ENCODE results near the gene GABARAP. TPM values are rescaled to one million over a fixed set of nuclear protein-coding genes. Genes with fewer than 3 reads are reported as not detected.

The GABARAP gene
- total RNA-seq, 3 donors from 2014 or later = 424 to 499 (median 484) TPM

DNA sequence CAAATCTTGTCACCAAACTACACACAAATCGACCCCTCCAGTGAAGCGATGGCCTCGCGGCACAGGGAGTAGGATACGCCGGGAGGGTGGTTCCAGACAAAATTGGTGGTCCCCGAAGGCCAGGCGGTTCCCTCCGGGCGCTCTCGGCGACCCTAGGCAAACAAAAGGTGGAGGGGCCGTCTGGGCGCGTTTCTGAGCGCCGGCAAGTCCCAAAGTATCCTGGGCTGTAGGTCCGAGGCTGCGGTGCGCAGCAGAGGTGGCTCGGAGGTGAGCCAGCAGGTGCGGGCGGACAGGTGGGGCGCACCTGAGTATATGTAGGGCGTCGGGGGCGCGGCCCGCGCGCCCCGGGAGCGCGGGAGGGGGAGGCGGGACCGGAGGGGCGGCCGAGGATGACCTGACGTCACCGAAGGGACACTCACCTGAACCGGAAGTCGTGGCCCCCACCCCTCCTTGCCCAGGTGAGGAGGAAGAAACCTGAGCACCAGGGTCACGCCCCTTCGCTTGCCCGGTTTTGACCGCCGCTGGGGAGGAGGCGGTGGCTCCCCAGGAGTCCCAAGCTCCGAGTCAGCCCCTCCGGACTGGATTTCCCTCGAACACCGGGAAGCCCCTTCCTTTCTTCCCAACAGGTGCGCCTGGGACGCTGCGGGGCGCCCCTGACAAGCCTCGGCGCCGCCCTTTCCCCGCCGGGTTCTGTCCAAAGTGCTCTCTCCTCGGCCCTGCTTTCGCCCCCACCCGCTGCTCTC is 20.1 kb upstream of the GABARAP start, which contains the start of gene CLDN7:
TSS of gene CLDN7 (minus strand) at position 287 of the 743 bp plus-strand sequence. CDS start 435 bp downstream, outside the sequence.
- DNase-seq (peak; percentile 94 to 96 (median 96)), ATAC-seq (peak; percentile 69)
- Histone ChIP-seq H3K9me3 (no peaks in the 10 kb centered on the region), H3K4me1 (ENCODE audit: low read depth) (peaks cover 32% of the 10 kb centered on the region), H3K4me3 (peak within 1 kb of the TSS; percentile 67), H3K36me3 (ENCODE audit: low read depth) (no peaks in the 10 kb centered on the region)
- intact Hi-C loops (cut with DNase I, micrococcal nuclease) = no loop called here
- TF ChIP-seq, protein P1, sequence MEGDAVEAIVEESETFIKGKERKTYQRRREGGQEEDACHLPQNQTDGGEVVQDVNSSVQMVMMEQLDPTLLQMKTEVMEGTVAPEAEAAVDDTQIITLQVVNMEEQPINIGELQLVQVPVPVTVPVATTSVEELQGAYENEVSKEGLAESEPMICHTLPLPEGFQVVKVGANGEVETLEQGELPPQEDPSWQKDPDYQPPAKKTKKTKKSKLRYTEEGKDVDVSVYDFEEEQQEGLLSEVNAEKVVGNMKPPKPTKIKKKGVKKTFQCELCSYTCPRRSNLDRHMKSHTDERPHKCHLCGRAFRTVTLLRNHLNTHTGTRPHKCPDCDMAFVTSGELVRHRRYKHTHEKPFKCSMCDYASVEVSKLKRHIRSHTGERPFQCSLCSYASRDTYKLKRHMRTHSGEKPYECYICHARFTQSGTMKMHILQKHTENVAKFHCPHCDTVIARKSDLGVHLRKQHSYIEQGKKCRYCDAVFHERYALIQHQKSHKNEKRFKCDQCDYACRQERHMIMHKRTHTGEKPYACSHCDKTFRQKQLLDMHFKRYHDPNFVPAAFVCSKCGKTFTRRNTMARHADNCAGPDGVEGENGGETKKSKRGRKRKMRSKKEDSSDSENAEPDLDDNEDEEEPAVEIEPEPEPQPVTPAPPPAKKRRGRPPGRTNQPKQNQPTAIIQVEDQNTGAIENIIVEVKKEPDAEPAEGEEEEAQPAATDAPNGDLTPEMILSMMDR (IDR thresholded peaks at IDR 0.05) = peak; percentile 23

DNA sequence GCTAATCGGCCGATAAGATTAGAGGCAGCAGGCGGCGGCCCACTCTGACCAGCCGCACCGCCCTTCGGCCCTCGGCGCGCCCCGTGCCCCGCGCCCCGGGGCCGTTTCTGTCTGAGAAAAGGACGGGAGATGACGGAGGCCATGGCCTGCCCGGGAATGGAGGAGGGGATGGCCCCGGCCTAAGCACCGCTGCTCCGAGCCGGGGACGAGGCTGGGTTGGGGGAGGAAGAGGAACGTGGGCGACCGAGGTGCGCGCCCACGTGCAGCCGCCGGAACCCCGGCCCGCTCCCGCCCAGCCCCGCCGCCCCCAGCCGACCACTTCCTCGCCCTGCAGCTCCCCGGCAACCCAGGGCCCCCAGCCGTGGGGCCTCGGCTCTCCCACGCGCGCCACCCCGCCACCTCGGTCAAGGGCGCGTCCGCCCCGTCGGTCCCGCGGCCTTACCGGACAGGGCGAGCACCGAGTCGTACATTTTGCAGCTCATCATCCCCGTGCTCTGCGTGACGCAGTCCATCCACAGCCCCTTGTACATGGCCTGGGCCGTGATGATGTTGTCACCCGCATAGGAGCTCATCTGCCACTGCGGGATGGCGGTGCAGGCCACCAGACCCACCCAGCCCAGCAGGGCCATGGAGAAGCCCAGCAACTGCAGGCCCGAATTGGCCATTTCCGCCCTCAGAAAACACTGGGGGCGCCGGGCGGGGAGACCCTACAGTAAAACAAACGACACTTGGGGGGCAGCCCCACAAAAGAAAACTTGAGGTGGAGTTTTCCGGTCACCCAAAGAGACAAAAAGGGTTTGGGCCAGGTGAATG is 19.3 kb upstream of the GABARAP start:
- TF ChIP-seq, protein P1 (IDR thresholded peaks at IDR 0.05) = no peak
- Histone ChIP-seq H3K9me3 (no peaks in the 10 kb centered on the region), H3K36me3 (ENCODE audit: low read depth) (no peaks in the 10 kb centered on the region), H3K4me1 (ENCODE audit: low read depth) (peaks cover 33% of the 10 kb centered on the region), H3K4me3 (peak overlapping the region; percentile 67)
- intact Hi-C loops (cut with DNase I, micrococcal nuclease) = no loop called here
- DNase-seq (peak; percentile 30 to 65 (median 62)), ATAC-seq (no peak)

DNA sequence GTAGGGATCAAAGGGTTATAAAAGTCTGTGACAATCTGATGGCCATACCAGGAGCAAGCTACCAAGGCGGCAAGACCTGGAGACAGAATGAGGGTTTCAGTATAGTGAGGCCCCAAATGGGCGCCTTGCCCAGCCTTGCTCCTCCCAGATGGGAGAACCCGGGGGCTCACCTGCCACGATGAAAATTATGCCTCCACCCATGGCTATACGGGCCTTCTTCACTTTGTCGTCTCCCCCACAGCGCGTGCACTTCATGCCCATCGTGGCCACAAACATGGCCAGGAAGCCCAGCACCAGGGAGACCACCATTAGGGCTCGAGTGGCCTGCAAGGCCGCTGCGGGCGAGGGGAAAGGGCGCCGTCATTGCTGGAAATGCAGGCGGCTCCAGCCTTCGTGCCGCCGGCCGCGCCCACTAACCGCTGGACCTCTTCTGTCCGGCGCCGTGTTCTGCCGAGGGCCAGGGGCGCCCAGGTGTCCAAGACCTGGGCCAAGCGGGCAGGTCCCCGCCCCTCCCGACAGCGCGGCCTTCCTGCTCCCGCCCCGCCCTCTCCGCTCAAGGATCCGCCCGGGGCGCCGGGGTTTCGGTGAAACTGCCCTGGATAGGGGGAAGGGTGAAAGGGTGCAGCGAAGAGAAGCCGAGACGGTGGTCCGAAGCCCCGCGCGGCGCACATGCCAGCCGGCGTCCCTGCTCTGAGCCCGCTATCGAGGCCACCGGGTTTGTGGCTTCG is 18.6 kb upstream of the GABARAP start:
- peak; percentile 32 for ATAC-seq
- Histone ChIP-seq H3K9me3 (no peaks in the 10 kb centered on the region), H3K4me1 (ENCODE audit: low read depth) (peaks cover 30% of the 10 kb centered on the region), H3K36me3 (ENCODE audit: low read depth) (no peaks in the 10 kb centered on the region), H3K4me3 (peak overlapping the region; percentile 67)
- TF ChIP-seq, protein P1 (IDR thresholded peaks at IDR 0.05) = no peak
- intact Hi-C loops (cut with DNase I, micrococcal nuclease) = no loop called here
- peak; percentile 84 to 88 (median 88) for DNase-seq

DNA sequence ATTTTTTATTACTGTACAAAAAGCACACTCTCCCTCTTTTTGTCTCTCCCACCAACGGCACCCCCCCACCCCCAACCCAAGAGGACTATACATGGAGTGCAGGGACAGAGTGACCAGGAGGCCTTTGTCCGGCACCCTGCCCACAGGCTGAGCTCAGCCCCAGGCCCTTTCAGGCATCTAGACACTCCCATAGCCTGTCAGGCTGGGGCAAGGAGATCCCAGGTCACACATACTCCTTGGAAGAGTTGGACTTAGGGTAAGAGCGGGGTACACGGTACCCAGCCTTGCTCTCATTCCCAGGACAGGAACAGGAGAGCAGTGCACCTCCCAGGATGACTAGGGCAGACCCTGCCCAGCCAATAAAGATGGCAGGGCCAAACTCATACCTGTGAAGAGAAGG is 17.9 kb upstream of the GABARAP start:
- DNase-seq = peak in 1 of 3 donors; percentile 51
- intact Hi-C loops (cut with DNase I, micrococcal nuclease) = no loop called here
- Histone ChIP-seq H3K4me3 (peak overlapping the region; percentile 67), H3K36me3 (ENCODE audit: low read depth) (no peaks in the 10 kb centered on the region), H3K4me1 (ENCODE audit: low read depth) (peaks cover 29% of the 10 kb centered on the region), H3K9me3 (no peaks in the 10 kb centered on the region)
- TF ChIP-seq, protein P1 (IDR thresholded peaks at IDR 0.05) = no peak
- no peak for ATAC-seq

DNA sequence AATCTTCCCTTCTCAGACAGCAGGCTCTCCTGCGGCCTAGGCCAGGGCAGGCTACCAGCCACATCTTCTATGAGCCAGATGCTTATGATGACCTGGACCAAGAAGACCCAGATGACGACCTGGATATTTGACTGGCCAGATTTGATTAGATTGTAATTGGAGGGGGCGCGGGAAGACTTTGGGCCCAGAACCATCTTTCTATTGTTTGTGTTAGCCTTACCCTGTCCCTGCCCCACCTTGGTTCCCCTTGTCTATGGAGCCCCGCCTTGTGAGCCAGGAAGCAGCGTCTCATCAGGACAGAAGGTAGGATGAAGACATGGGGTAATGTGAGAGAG is 17.3 kb upstream of the GABARAP start:
- Histone ChIP-seq H3K4me3 (no peak overlapping the region), H3K36me3 (ENCODE audit: low read depth) (no peaks in the 10 kb centered on the region)

More for the DNA sequence above, 17.3 kb upstream of the GABARAP start:
- no peak for ATAC-seq
- TF ChIP-seq, protein P1 (IDR thresholded peaks at IDR 0.05) = no peak
- Histone ChIP-seq H3K4me1 (ENCODE audit: low read depth) (peaks cover 29% of the 10 kb centered on the region), H3K9me3 (no peaks in the 10 kb centered on the region)
- intact Hi-C loops (cut with DNase I, micrococcal nuclease) = no loop called here
- peak in 2 of 3 donors; percentile 40 to 51 for DNase-seq
